T-cell (primary cell): Measurements from ENCODE around the gene ASB13. TPM values are rescaled to one million over a fixed set of nuclear protein-coding genes. Genes with fewer than 3 reads are reported as not detected.
A peak's percentile ranks its signal among the peaks of the same experiment; 100 is the strongest.

ENCODE experiments used
- ATAC-seq, 4 experiments: fragments of 200-7000 bp in 3 of 4; fragments of 150-1000 bp in 1 of 4; cut with Tn5 transposase; replicated peaks in 1 of 4; 1 replicate in 3 of 4; 2 replicates in 1 of 4; pipeline ENCODE4 v1.10.0; 2021; ENCODE audit warnings: moderate library complexity in 3 of 4, mild to moderate bottlenecking in 2 of 4, moderate number of reproducible peaks in 1 of 4
- CTCF ChIA-PET, 2 donors: fragments of 300-600 bp; sonication (Branson Sonifier 250); formaldehyde crosslinking; loops; one replicate each; lab custom pipeline; 2022; ENCODE audit warnings: antibody characterized with exemption in 2 of 2; lab: Charles Lee
- POLR2A ChIA-PET, 2 donors: fragments of 300-600 bp; sonication (Branson Sonifier 250); formaldehyde crosslinking; loops; one replicate each; lab custom pipeline; 2022; ENCODE audit warnings: antibody characterized with exemption in 2 of 2; lab: Charles Lee
- DNase-seq, 35 experiments: peaks; one replicate each; pipeline versions ENCODE4 v3.0.0 to v3.0.0-alpha.2; 2013 to 2023
- H3K27ac ChIP-seq: one replicate; pipeline ENCODE4 v1.5.1; 2013; ENCODE audit warnings: low read length
- H3K27me3 ChIP-seq, 2 experiments: replicated peaks in 1 of 2; 1 replicate in 1 of 2; 2 replicates in 1 of 2; pipeline versions ENCODE4 v1.6.1 to v1.7.0; 2013; ENCODE audit warnings: low read length in 1 of 2, mixed read lengths in 1 of 2; ENCODE audit not compliant: control insufficient read depth in 2 of 2, insufficient read depth in 2 of 2; ENCODE audit errors: extremely low read depth in 1 of 2
- H3K36me3 ChIP-seq, 2 donors: 1 replicate in 1 of 2; 2 replicates in 1 of 2; pipeline versions ENCODE4 v1.6.1 to v1.7.0; 2013; ENCODE audit warnings: low read length in 1 of 2; ENCODE audit not compliant: control insufficient read depth in 2 of 2, insufficient read depth in 1 of 2; ENCODE audit errors: extremely low read depth in 1 of 2
- H3K4me1 ChIP-seq, 2 experiments: 1 replicate in 1 of 2; 2 replicates in 1 of 2; pipeline versions ENCODE4 v1.6.1 to v1.7.0; 2013; ENCODE audit warnings: low read length in 2 of 2, mixed read lengths in 1 of 2; ENCODE audit not compliant: insufficient read depth in 2 of 2, control insufficient read depth in 1 of 2; ENCODE audit errors: extremely low read depth in 1 of 2
- H3K4me3 ChIP-seq, 2 donors: 1 replicate in 1 of 2; 2 replicates in 1 of 2; pipeline versions ENCODE4 v1.5.1 to v1.7.0; 2013; ENCODE audit warnings: mild to moderate bottlenecking in 2 of 2, low read length in 1 of 2, moderate library complexity in 1 of 2; ENCODE audit not compliant: control insufficient read depth in 1 of 2; ENCODE audit errors: extremely low read depth in 1 of 2
- H3K9me3 ChIP-seq: 2 replicates; pipeline ENCODE4 v1.7.0; 2013
- H3K27ac Mint-ChIP-seq, 2 donors: one replicate each; pipeline ENCODE4 v1.8.0; 2020 to 2021; ENCODE audit warnings: mild to moderate bottlenecking in 2 of 2, mixed read lengths in 2 of 2
- H3K27me3 Mint-ChIP-seq, 2 donors: one replicate each; pipeline ENCODE4 v1.8.0; 2021 to 2022; ENCODE audit warnings: mixed read lengths in 2 of 2
- H3K36me3 Mint-ChIP-seq: one replicate; pipeline ENCODE4 v1.8.0; 2021; ENCODE audit warnings: mixed read lengths
- H3K4me1 Mint-ChIP-seq, 3 donors: one replicate each; pipeline ENCODE4 v1.8.0; 2020 to 2022; ENCODE audit warnings: mixed read lengths in 3 of 3, mild to moderate bottlenecking in 1 of 3
- H3K4me3 Mint-ChIP-seq, 3 donors: one replicate each; pipeline ENCODE4 v1.8.0; 2020 to 2022; ENCODE audit warnings: mild to moderate bottlenecking in 3 of 3, mixed read lengths in 3 of 3, moderate library complexity in 3 of 3
- H3K9me3 Mint-ChIP-seq, 3 donors: one replicate each; pipeline ENCODE4 v1.8.0; 2020 to 2022; ENCODE audit warnings: mixed read lengths in 3 of 3
- WGBS: methylation state at CpG from one replicate; pipeline ENCODE4 v1.1.5; 2013; ENCODE audit warnings: missing lambda C conversion rate; ENCODE audit not compliant: insufficient coverage; 5-methylcytosine and 5-hydroxymethylcytosine counted together
- total RNA-seq, 35 experiments: library from RNA in 6 of 35; stranded (reverse) in 6 of 35; fragments of 120-200 nt in 1 of 35; gene quantifications; one replicate each; pipeline versions ENCODE4 v1.2.1 to v1.2.4 and lab custom pipeline; 2013 to 2026

The ASB13 gene
- total RNA-seq, 5 donors from 2014 or later (not counting 1 experiment from before 2014, with no cell fraction given) = 9.4 to 22.8 (median 14.1) TPM

- H3K36me3 ChIP-seq = no peaks in the 10 kb centered on the region
- H3K9me3 Mint-ChIP-seq = peaks cover 0 to 3% (median 0%) of the 10 kb centered on the region in 3 donors
- H3K36me3 Mint-ChIP-seq = no peaks in the 10 kb centered on the region
- no peak for DNase-seq
- no peak overlapping the region for H3K27ac ChIP-seq
- no peaks in the 10 kb centered on the region for H3K9me3 ChIP-seq
- CTCF ChIA-PET = interaction anchor here in 1 of 2 donors (0.7 kb wide), 1 partner anchor 1934 kb away, joined by 3 read pairs; no protein-coding TSS in a partner anchor
- 78% methylated on average over 10 of the region's 23 CpGs for WGBS
- H3K4me3 Mint-ChIP-seq = no peak overlapping the region
- H3K4me3 ChIP-seq = no peak overlapping the region
- POLR2A ChIA-PET = no interaction called here
- peaks cover 5% of the 10 kb centered on the region in 2 donors for H3K27me3 Mint-ChIP-seq
- peaks cover 0 to 10% of the 10 kb centered on the region in 2 experiments for H3K27me3 ChIP-seq
- no peaks in the 10 kb centered on the region for H3K4me1 ChIP-seq
- no peak for ATAC-seq
- H3K4me1 Mint-ChIP-seq = peaks cover 6 to 13% (median 7%) of the 10 kb centered on the region in 3 donors
- H3K27ac Mint-ChIP-seq = no peak overlapping the region
Observed at GRCh38 chr10:5599613-5600520, 66.5 kb downstream of the ASB13 start.

- H3K36me3 Mint-ChIP-seq = no peaks in the 10 kb centered on the region
- ChIA-PET POLR2A (no interaction called here), CTCF (no interaction called here)
- H3K9me3 ChIP-seq = no peaks in the 10 kb centered on the region
- peaks cover 5 to 17% of the 10 kb centered on the region in 2 donors for H3K27me3 Mint-ChIP-seq
- peaks cover 0 to 11% of the 10 kb centered on the region in 2 experiments for H3K27me3 ChIP-seq
- ATAC-seq (no peak), DNase-seq (no peak)
- WGBS = 69% methylated on average over 11 of the region's 11 CpGs
- H3K4me1 Mint-ChIP-seq = peaks cover 10 to 23% (median 14%) of the 10 kb centered on the region in 3 donors
- no peaks in the 10 kb centered on the region for H3K36me3 ChIP-seq
- H3K4me3 ChIP-seq = no peak overlapping the region
- H3K9me3 Mint-ChIP-seq = peaks cover 0 to 1% (median 0%) of the 10 kb centered on the region in 3 donors
- H3K27ac ChIP-seq = no peak overlapping the region
- no peak overlapping the region for H3K4me3 Mint-ChIP-seq
- no peak overlapping the region for H3K27ac Mint-ChIP-seq
- peaks cover 0 to 9% of the 10 kb centered on the region in 2 experiments for H3K4me1 ChIP-seq
Observed at GRCh38 chr10:5598085-5598690, 68.2 kb downstream of the ASB13 start.

GRCh38 chr10:5596611-5597341 is 69.6 kb downstream of the ASB13 start:
- Mint-ChIP-seq H3K4me1 (peaks cover 10 to 23% (median 18%) of the 10 kb centered on the region in 3 donors), H3K9me3 (no peaks in the 10 kb centered on the region), H3K36me3 (no peaks in the 10 kb centered on the region), H3K27me3 (peaks cover 13 to 25% of the 10 kb centered on the region in 2 donors), H3K4me3 (no peak overlapping the region), H3K27ac (no peak overlapping the region)
- 87% methylated on average over 20 of the region's 26 CpGs for WGBS
- ChIA-PET POLR2A (no interaction called here), CTCF (no interaction called here)
- Histone ChIP-seq H3K36me3 (no peaks in the 10 kb centered on the region), H3K27ac (no peak overlapping the region), H3K9me3 (no peaks in the 10 kb centered on the region), H3K4me3 (no peak overlapping the region), H3K27me3 (peaks cover 0 to 20% of the 10 kb centered on the region in 2 experiments), H3K4me1 (peaks cover 0 to 9% of the 10 kb centered on the region in 2 experiments)
- no peak for DNase-seq
- no peak for ATAC-seq

GRCh38 chr10:5595994-5596471 is 70.4 kb downstream of the ASB13 start:
- peaks cover 0 to 9% of the 10 kb centered on the region in 2 experiments for H3K4me1 ChIP-seq
- WGBS = 92% methylated on average over 5 of the region's 9 CpGs
- no peaks in the 10 kb centered on the region for H3K36me3 ChIP-seq
- no peaks in the 10 kb centered on the region for H3K36me3 Mint-ChIP-seq
- H3K27ac ChIP-seq = no peak overlapping the region
- H3K9me3 Mint-ChIP-seq = no peaks in the 10 kb centered on the region
- no peak overlapping the region for H3K4me3 Mint-ChIP-seq
- peaks cover 10 to 23% (median 18%) of the 10 kb centered on the region in 3 donors for H3K4me1 Mint-ChIP-seq
- H3K9me3 ChIP-seq = no peaks in the 10 kb centered on the region
- H3K4me3 ChIP-seq = no peak overlapping the region
- CTCF ChIA-PET = no interaction called here
- no peak overlapping the region for H3K27ac Mint-ChIP-seq
- POLR2A ChIA-PET = no interaction called here
- ATAC-seq (peak in 1 of 4 experiments; percentile 33), DNase-seq (no peak)
- peaks cover 0 to 26% of the 10 kb centered on the region in 2 experiments for H3K27me3 ChIP-seq
- H3K27me3 Mint-ChIP-seq = peaks cover 15 to 26% of the 10 kb centered on the region in 2 donors

- CTCF ChIA-PET = no interaction called here
Observed at GRCh38 chr10:5595591-5595990, 70.8 kb downstream of the ASB13 start.

GRCh38 chr10:5595095-5595494 is 71.3 kb downstream of the ASB13 start:
- Mint-ChIP-seq H3K36me3 (no peaks in the 10 kb centered on the region), H3K27me3 (peaks cover 16 to 27% of the 10 kb centered on the region in 2 donors), H3K27ac (no peak overlapping the region), H3K4me1 (peaks cover 10 to 23% (median 19%) of the 10 kb centered on the region in 3 donors), H3K9me3 (no peaks in the 10 kb centered on the region), H3K4me3 (no peak overlapping the region)
- Histone ChIP-seq H3K36me3 (no peaks in the 10 kb centered on the region), H3K27me3 (peaks cover 0 to 34% of the 10 kb centered on the region in 2 experiments), H3K4me3 (no peak overlapping the region), H3K27ac (no peak overlapping the region), H3K9me3 (no peaks in the 10 kb centered on the region), H3K4me1 (peaks cover 0 to 15% of the 10 kb centered on the region in 2 experiments)
- ChIA-PET POLR2A (no interaction called here), CTCF (no interaction called here)
- DNase-seq (no peak), ATAC-seq (no peak)
- WGBS = no CpG with 5 or more reads among the region's 5 CpGs

More at GRCh38 chr10:5595591-5595990, 70.8 kb downstream of the ASB13 start:
- Histone ChIP-seq H3K36me3 (no peaks in the 10 kb centered on the region), H3K4me3 (no peak overlapping the region), H3K9me3 (no peaks in the 10 kb centered on the region), H3K27me3 (peaks cover 0 to 30% of the 10 kb centered on the region in 2 experiments), H3K27ac (no peak overlapping the region), H3K4me1 (peaks cover 0 to 11% of the 10 kb centered on the region in 2 experiments)
- Mint-ChIP-seq H3K9me3 (no peaks in the 10 kb centered on the region), H3K27ac (no peak overlapping the region), H3K4me1 (peaks cover 10 to 23% (median 18%) of the 10 kb centered on the region in 3 donors), H3K36me3 (no peaks in the 10 kb centered on the region), H3K27me3 (peaks cover 16 to 27% of the 10 kb centered on the region in 2 donors), H3K4me3 (no peak overlapping the region)
- DNase-seq (no peak), ATAC-seq (no peak)
- POLR2A ChIA-PET = no interaction called here
- 73% methylated on average over 6 of the region's 7 CpGs for WGBS
